Liver (tissue), 9 donors: ENCODE data around the gene HCN2. TPM values are rescaled to one million over a fixed set of nuclear protein-coding genes. Genes with fewer than 3 reads are reported as not detected.

Experiments
- DNase-seq: peaks from one replicate; pipeline ENCODE4 v3.0.0-alpha.2; 2017; ENCODE audit warnings: low spot score
- H3K27ac ChIP-seq, 2 donors: one replicate each; pipeline ENCODE4 v1.7.0; 2013; ENCODE audit warnings: inconsistent platforms in 2 of 2, low read length in 2 of 2, control low read depth in 1 of 2, low read depth in 1 of 2, mild to moderate bottlenecking in 1 of 2
- H3K27me3 ChIP-seq, 4 donors: one replicate each; pipeline versions ENCODE4 v1.6.1 to v1.7.0; 2013; ENCODE audit warnings: low read length in 3 of 4, inconsistent platforms in 1 of 4, mild to moderate bottlenecking in 1 of 4, moderate library complexity in 1 of 4; ENCODE audit not compliant: control insufficient read depth in 4 of 4, insufficient read depth in 4 of 4
- H3K36me3 ChIP-seq, 4 donors: one replicate each; pipeline versions ENCODE4 v1.6.1 to v1.7.0; 2013; ENCODE audit warnings: low read length in 3 of 4, mild to moderate bottlenecking in 3 of 4, low read depth in 1 of 4, moderate library complexity in 1 of 4; ENCODE audit not compliant: control insufficient read depth in 4 of 4, insufficient read depth in 3 of 4
- H3K4me1 ChIP-seq, 4 donors: one replicate each; pipeline versions ENCODE4 v1.6.1 to v1.7.0; 2013; ENCODE audit warnings: low read length in 3 of 4, mild to moderate bottlenecking in 3 of 4, moderate library complexity in 1 of 4; ENCODE audit not compliant: control insufficient read depth in 4 of 4, insufficient read depth in 4 of 4
- H3K4me3 ChIP-seq, 3 donors: one replicate each; pipeline versions ENCODE4 v1.6.1 to v1.7.0; 2013; ENCODE audit warnings: low read length in 3 of 3, control low read depth in 1 of 3, low read depth in 1 of 3, mild to moderate bottlenecking in 1 of 3
- H3K9ac ChIP-seq, 2 donors: one replicate each; pipeline ENCODE4 v1.7.0; 2013; ENCODE audit warnings: low read length in 2 of 2, mild to moderate bottlenecking in 2 of 2, moderate library complexity in 2 of 2, control low read depth in 1 of 2, low read depth in 1 of 2
- H3K9me3 ChIP-seq, 4 donors: one replicate each; pipeline versions ENCODE4 v1.6.1 to v1.7.0; 2013; ENCODE audit warnings: low read length in 3 of 4; ENCODE audit not compliant: control insufficient read depth in 4 of 4
- ATF3 ChIP-seq: IDR thresholded peaks from 2 replicates; pipeline ENCODE4 v1.6.1; 2016; ENCODE audit warnings: antibody characterized with exemption
- CTCF ChIP-seq: fragments of 150-350 bp; IDR thresholded peaks from 2 replicates; pipeline ENCODE4 v1.5.1; 2017; ENCODE audit warnings: improper control_type of control experiment, low read depth, low read length; ENCODE audit not compliant: missing input control
- EGR1 ChIP-seq, 2 donors: IDR thresholded peaks; 2 replicates each; pipeline ENCODE4 v1.6.1; 2016 to 2018; ENCODE audit warnings: antibody characterized with exemption in 2 of 2, low read depth in 2 of 2
- FOXA1 ChIP-seq: IDR thresholded peaks from 2 replicates; pipeline ENCODE4 v1.6.1; 2016; ENCODE audit warnings: antibody characterized with exemption
- FOXA2 ChIP-seq: IDR thresholded peaks from 2 replicates; pipeline ENCODE4 v1.6.1; 2016; ENCODE audit warnings: antibody characterized with exemption
- GABPA ChIP-seq, 2 donors: IDR thresholded peaks in 1 of 2; conservative IDR thresholded peaks in 1 of 2; 2 replicates each; pipeline ENCODE4 v1.6.1; 2016; ENCODE audit warnings: antibody characterized with exemption in 2 of 2, mild to moderate bottlenecking in 1 of 2, moderate library complexity in 1 of 2
- HNF4A ChIP-seq, 2 donors: conservative IDR thresholded peaks; 2 replicates each; pipeline ENCODE4 v1.6.1; 2016; ENCODE audit warnings: antibody characterized with exemption in 2 of 2, mild to moderate bottlenecking in 2 of 2
- HNF4G ChIP-seq: IDR thresholded peaks from 2 replicates; pipeline ENCODE4 v1.6.1; 2016; ENCODE audit warnings: antibody characterized with exemption
- JUND ChIP-seq, 2 donors: IDR thresholded peaks; 2 replicates each; pipeline ENCODE4 v1.6.1; 2016; ENCODE audit warnings: antibody characterized with exemption in 2 of 2
- MAX ChIP-seq: IDR thresholded peaks from 2 replicates; pipeline ENCODE4 v1.6.1; 2016; ENCODE audit warnings: antibody characterized with exemption
- NR2F2 ChIP-seq: IDR thresholded peaks from 2 replicates; pipeline ENCODE4 v1.6.1; 2016; ENCODE audit warnings: antibody characterized with exemption
- RAD21 ChIP-seq, 2 donors: IDR thresholded peaks; 2 replicates each; pipeline ENCODE4 v1.6.1; 2016; ENCODE audit warnings: antibody characterized with exemption in 2 of 2, mild to moderate bottlenecking in 2 of 2
- REST ChIP-seq: IDR thresholded peaks from 2 replicates; pipeline ENCODE4 v1.6.1; 2016; ENCODE audit warnings: antibody characterized with exemption, mild to moderate bottlenecking
- RXRA ChIP-seq, 2 donors: IDR thresholded peaks; 2 replicates each; pipeline ENCODE4 v1.6.1; 2017 to 2018; ENCODE audit warnings: antibody characterized with exemption in 2 of 2, mild to moderate bottlenecking in 1 of 2
- SP1 ChIP-seq: IDR thresholded peaks from 2 replicates; pipeline ENCODE4 v1.6.1; 2018; ENCODE audit warnings: antibody characterized with exemption, mild to moderate bottlenecking
- TAF1 ChIP-seq: conservative IDR thresholded peaks from 2 replicates; pipeline ENCODE4 v1.6.1; 2016; ENCODE audit warnings: antibody characterized with exemption, mild to moderate bottlenecking
- YY1 ChIP-seq: IDR thresholded peaks from 2 replicates; pipeline ENCODE4 v1.6.1; 2016; ENCODE audit warnings: antibody characterized with exemption, mild to moderate bottlenecking
- ZBTB33 ChIP-seq: IDR thresholded peaks from 2 replicates; pipeline ENCODE4 v1.6.1; 2016; ENCODE audit warnings: antibody characterized with exemption
- WGBS: extraction: QIAGEN DNeasy Blood & Tissue Kit; methylation state at CpG from one replicate; pipeline ENCODE4 v1.1.7; 2013; 5-methylcytosine and 5-hydroxymethylcytosine counted together
- polyA plus RNA-seq, 2 donors: library from polyadenylated mRNA; stranded (reverse) in 1 of 2; unstranded in 1 of 2; fragments of 200-250 nt in 1 of 2; fragments of >200 nt in 1 of 2; fragmentation: Nextera tagmentation in 1 of 2; extraction: Ambion mirVana in 1 of 2; gene quantifications; one replicate each; pipeline versions ENCODE4 v1.2.1 to v1.2.3, GENCODE V29; 2013 to 2015
- total RNA-seq, 2 donors: library from RNA; depleted of rRNA; stranded (reverse); fragments of >200 nt; gene quantifications; one replicate each; pipeline ENCODE4 v1.2.3, GENCODE V29; 2014
- donor health status: healthy.
- donor health status: healthy.
- donor health status: healthy.
- donor health status: healthy.
- donor health status: healthy.

HCN2 gene
- total and polyA plus RNA-seq, 4 donors: 0.05 to 0.17 (median 0.13) TPM; not detected in 1

GRCh38 chr19:576768-577438 lies 12.8 kb upstream of the HCN2 start:
- H3K9me3 ChIP-seq: no peaks in the 10 kb centered on the region
- no peak overlapping the region for H3K27ac ChIP-seq
- H3K36me3 ChIP-seq: peaks cover 6 to 17% (median 11%) of the 10 kb centered on the region in 4 donors
- H3K4me1 ChIP-seq: peaks cover 23 to 30% (median 26%) of the 10 kb centered on the region in 4 donors
- H3K9ac ChIP-seq: no peak overlapping the region
- 91% methylated on average over 28 of the region's 28 CpGs for WGBS
- TF ChIP-seq ATF3 (no peak), JUND (IDR thresholded peaks at IDR 0.05) (no peak), EGR1 (IDR thresholded peaks at IDR 0.05; ENCODE audit: low read depth in 2 of 2) (no peak), HNF4A (conservative IDR thresholded peaks at IDR 0.05) (no peak), YY1 (no peak), CTCF (no peak), SP1 (no peak), ZBTB33 (no peak), GABPA (IDR thresholded peaks at IDR 0.05 in 1 of 2, conservative IDR thresholded peaks at IDR 0.05 in 1 of 2) (no peak), NR2F2 (no peak), FOXA1 (no peak), FOXA2 (no peak), RXRA (IDR thresholded peaks at IDR 0.05) (no peak), HNF4G (no peak), RAD21 (IDR thresholded peaks at IDR 0.05) (no peak), TAF1 (no peak)
- no peak for DNase-seq
- no peak overlapping the region for H3K4me3 ChIP-seq
- H3K27me3 ChIP-seq: no peaks in the 10 kb centered on the region

- Histone ChIP-seq H3K27me3 (no peaks in the 10 kb centered on the region), H3K9ac (no peak overlapping the region), H3K27ac (no peak overlapping the region), H3K4me1 (peaks cover 23 to 30% (median 26%) of the 10 kb centered on the region in 4 donors), H3K4me3 (no peak overlapping the region), H3K36me3 (peaks cover 9 to 22% (median 13%) of the 10 kb centered on the region in 4 donors), H3K9me3 (no peaks in the 10 kb centered on the region)
- WGBS: 95% methylated on average over 66 of the region's 66 CpGs
- no peak for DNase-seq
- TF ChIP-seq HNF4G: no peak
- TF ChIP-seq MAX: no peak
- TF ChIP-seq ATF3: no peak
- no peak for TF ChIP-seq EGR1 (IDR thresholded peaks at IDR 0.05; ENCODE audit: low read depth in 2 of 2)
- TF ChIP-seq RAD21 (IDR thresholded peaks at IDR 0.05): no peak
- no peak for TF ChIP-seq CTCF
- no peak for TF ChIP-seq FOXA2
- TF ChIP-seq HNF4A (conservative IDR thresholded peaks at IDR 0.05): no peak
- TF ChIP-seq REST: no peak
- no peak for TF ChIP-seq TAF1
Observed at GRCh38 chr19:577439-578392, 12.0 kb upstream of the HCN2 start.
